Medulla oblongata (tissue), 1 donor: ENCODE results near the gene ADAM12.
"Not testable (repeated sequence)": the region's sequence is repeated elsewhere in the genome, so short reads cannot be mapped to it uniquely, and the experiment has no call there.

Experiments used
- DNase-seq: peaks from one replicate; pipeline ENCODE4 v3.0.0-alpha.2; 2015; ENCODE audit errors: extremely low spot score

Gene ADAM12

DNA sequence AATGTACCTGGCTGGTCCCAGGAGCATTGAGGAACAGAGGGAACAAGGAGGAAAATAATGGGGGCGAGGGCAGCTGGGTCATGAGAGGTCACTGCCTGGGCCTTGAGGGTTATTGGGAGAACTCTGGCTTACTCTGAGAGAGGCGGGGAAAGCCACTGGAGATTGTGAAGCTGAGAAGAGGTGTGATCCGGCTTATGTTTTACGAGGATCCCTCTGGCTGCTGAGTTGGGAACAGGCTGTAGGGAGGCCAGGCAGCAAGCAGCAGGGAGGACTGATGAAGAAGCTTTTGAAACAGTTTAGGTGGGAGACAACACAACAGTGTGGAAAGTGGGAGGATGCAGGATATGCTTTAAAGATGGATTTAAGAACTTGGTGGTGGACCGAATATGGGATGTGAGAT is 404.6 kb downstream of the ADAM12 start:
- no peak for DNase-seq

DNA sequence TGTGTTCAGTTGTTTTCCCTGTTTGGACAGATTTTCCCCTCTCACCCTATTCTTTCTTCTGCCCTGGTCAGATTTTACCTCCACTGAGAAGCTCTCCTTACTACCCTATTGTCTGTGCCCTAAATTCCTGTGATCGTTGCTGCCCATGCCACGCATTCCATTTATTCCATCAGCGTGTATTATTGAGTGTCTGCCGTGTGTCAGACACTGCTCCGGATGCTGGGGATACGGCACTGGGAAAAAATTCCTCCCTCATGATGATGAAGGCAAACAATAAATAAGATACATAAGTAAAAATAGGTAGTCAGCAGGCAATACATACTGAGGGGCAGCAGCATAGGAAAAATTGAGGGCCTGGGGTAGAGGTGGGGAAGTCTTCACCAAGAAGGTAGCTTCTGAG is 405.1 kb downstream of the ADAM12 start:
- DNase-seq: no peak

DNA sequence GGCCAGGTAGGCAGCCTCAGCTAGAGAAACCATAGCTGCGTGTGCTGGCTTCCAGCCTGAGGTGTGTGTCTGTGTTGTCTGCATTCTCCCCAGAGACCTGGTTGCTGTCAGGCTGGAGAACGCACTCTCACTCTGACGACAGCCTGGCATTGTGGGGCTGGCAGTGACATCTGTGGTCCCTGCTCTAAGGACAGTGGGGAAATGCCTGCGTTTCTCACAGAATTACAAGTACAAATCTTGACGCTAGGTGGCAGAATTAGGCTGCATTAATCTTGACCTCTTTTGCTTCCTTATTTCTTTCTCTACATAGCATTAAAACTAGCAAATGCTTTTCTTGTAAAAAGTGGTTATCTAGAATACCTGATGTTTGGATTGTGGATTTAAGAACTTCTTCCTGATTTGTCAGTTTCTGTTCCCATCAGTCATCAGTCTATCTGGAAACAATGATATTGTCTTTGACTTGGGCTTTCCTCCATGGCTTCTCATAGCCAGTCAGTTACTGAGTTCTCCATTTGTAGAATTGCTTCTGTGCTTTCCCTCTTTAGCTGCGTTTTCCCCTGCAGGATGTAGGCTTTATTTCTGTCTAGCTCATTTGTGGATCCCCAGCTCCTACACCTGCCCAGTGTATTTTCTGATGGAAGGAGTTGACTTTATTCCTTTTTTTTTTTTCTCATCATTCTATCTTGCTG is 405.9 kb downstream of the ADAM12 start:
- DNase-seq: peak; percentile 90

DNA sequence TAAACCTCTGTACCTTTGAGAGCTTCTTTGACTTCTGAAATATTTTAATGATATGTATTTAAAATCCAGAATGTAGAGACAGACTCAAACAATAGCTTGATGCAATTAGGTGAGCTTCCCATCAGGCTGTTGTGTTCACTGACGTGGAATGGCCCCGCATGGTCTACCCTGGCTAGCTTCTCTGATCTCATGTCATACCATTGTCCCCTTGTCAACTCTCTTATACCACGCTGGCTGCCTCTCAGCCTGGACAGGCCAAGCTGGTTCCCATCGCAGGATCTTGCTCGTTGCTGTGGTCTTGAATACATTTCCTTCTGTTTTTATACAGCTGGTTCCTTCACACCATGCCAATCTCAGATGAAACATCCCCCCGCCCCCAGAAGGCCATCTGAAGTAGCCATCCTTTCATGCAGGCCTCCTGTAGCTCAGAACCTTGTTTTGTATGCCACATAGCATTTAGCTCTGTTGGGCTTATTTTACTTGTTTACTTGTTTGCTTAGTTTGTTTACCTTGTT is 407.7 kb downstream of the ADAM12 start:
- no peak for DNase-seq

DNA sequence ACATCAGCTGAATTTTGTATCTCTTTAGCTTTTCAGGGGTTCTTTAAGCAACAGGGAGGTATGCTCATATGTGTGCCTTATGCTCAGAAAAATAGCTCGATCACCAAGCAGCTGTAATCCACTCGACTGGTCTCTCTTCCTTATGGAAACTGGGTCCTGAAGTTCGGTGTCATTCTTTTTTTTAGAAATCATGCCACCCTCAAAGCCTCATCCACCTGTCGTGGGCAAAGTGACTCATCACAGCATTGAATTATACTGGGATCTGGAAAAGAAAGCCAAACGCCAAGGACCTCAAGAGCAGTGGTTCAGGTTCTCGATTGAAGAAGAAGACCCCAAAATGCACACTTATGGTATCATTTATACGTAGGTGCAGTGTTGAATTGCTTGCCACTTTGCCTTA is 408.3 kb downstream of the ADAM12 start:
- no peak for DNase-seq

DNA sequence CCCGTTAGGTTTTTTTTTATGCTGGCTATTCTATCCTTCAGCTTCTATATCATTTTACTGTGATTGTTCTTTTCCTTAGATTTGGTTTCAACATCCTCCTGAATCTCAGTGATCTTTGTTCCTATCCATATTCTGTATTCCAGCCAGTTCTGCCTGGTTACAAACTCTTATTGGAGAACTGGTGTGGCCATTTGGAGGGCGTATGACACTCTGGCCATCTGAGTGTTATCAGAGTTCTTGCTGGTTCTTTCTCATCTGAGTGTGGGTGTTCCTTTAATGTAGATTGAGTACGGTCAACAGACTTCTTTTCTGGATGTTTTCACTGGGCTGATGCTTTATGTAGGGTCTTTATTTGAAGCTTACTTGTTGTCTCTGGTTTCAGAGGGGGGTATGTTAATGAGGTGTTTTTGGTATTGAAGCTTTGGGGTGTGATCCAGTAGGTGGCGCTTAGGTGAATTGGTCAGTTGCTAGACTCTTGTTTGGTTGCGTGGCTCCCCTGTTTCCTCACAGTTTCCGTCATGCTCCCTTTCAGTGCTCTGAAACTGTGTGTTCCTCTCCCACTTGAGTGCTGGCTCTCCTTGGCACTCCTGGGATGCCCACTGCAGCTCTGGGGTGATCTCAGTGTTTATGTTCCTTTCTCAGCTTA is 411.2 kb downstream of the ADAM12 start:
- no peak for DNase-seq

DNA sequence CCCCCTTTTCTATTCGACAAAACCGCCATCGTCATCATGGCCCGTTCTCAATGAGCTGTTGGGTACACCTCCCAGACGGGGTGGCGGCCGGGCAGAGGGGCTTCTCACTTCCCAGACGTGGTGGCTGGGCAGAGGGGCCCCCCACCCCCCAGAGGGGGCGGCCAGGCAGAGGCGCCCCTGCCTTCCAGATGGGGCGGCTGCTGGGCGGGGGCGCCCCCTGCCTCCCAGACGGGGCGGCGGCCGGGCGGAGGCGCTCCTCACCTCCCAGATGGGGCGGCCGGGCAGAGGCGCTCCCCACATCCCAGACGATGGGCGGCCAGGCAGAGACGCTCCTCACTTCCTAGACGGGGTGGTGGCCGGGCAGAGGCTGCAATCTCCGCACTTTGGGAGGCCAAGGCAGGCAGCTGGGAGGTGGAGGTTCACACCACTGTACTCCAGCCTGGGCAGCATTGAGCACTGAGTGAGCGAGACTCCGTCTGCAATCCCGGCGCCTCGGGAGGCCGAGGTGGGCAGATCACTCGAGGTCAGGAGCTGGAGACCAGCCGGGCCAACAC is 418.1 kb downstream of the ADAM12 start:
- not testable (repeated sequence) for DNase-seq

DNA sequence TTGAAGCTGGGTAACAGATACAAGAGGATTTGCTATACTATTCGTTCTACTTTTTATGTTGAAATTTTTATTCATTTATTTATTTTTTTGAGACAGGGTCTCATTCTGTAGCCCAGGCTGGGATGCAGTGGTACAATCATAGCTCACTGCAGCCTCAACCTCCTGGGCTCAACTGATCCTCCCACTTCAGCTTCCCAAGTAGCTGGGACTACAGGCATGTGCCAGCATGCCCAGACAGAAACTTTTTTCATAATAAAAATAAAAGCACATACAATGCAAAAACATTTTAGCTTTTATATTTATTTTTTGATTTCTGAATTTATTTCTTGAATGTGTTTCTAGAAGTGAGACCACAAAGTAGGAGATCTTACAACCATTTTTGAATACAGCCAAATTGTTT is 420.7 kb downstream of the ADAM12 start:
- no peak for DNase-seq

DNA sequence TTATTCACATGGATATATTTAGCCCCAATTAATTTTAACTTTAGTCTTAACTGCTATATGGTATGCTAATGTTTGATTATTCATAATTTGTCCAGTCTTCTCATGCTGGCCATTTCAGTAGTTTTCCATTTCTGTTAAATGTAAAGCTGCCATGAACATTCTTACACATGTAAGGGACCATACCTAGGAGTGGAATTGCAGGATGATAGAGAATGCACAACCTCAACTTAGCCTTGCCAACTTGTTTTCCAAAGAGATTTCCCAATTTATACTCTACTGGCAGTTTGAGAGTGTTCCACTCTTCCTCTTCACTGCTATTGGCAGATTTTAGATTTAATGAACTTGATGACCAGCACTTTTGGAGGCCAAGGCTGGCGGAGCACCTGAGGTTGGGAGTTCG is 423.7 kb downstream of the ADAM12 start:
- no peak for DNase-seq
